Heart left ventricle (tissue), 16 donors: ENCODE results near the gene MYO1G. TPM values are rescaled to one million over a fixed set of nuclear protein-coding genes. Genes with fewer than 3 reads are reported as not detected.
A peak's percentile ranks its signal among the peaks of the same experiment; 100 is the strongest.

Experiments used
- ATAC-seq, 4 donors: fragments of 200-7000 bp; cut with Tn5 transposase; one replicate each; pipeline ENCODE4 v1.9.1; 2020 to 2022; ENCODE audit warnings: moderate library complexity in 4 of 4, mild to moderate bottlenecking in 3 of 4, moderate number of reproducible peaks in 1 of 4
- DNase-seq, 5 donors: peaks; one replicate each; pipeline ENCODE4 v3.0.0-alpha.2; 2020
- H3K27ac ChIP-seq, 12 donors: fragments of 200-600 bp; sonication (generic) in 4 of 12; one replicate each; pipeline versions ENCODE4 v1.5.0 to v1.8.0; 2016 to 2022; ENCODE audit warnings: mild to moderate bottlenecking in 2 of 12
- H3K27me3 ChIP-seq, 9 donors: fragments of 200-600 bp; sonication (generic) in 2 of 9; one replicate each; pipeline versions ENCODE4 v1.5.1 to v1.8.0; 2016 to 2022; ENCODE audit warnings: mild to moderate bottlenecking in 3 of 9
- H3K36me3 ChIP-seq, 9 donors: fragments of 200-600 bp; sonication (generic) in 2 of 9; one replicate each; pipeline versions ENCODE4 v1.5.0 to v1.8.0; 2018 to 2022; ENCODE audit warnings: mild to moderate bottlenecking in 2 of 9
- H3K4me1 ChIP-seq, 12 donors: fragments of 200-600 bp; sonication (generic) in 4 of 12; one replicate each; pipeline versions ENCODE4 v1.5.0 to v1.8.0; 2016 to 2022; ENCODE audit warnings: mild to moderate bottlenecking in 3 of 12
- H3K4me3 ChIP-seq, 12 donors: fragments of 200-600 bp; sonication (generic) in 4 of 12; one replicate each; pipeline versions ENCODE4 v1.5.0 to v1.8.0; 2017 to 2022; ENCODE audit warnings: mild to moderate bottlenecking in 9 of 12, moderate library complexity in 4 of 12
- H3K9me3 ChIP-seq, 12 donors: fragments of 200-600 bp; sonication (generic) in 4 of 12; one replicate each; pipeline versions ENCODE4 v1.5.0 to v1.8.0; 2016 to 2022; ENCODE audit warnings: mild to moderate bottlenecking in 1 of 12
- CTCF ChIP-seq, 12 donors: fragments of 200-600 bp; sonication (generic) in 4 of 12; IDR thresholded peaks; one replicate each; pipeline versions ENCODE4 v1.5.0 to v1.8.0; 2018 to 2022; ENCODE audit warnings: antibody characterized with exemption in 12 of 12, mild to moderate bottlenecking in 5 of 12
- POLR2A ChIP-seq, 2 donors: fragments of 450-650 bp; IDR thresholded peaks; one replicate each; pipeline ENCODE4 v1.6.1; 2017; ENCODE audit warnings: antibody characterized with exemption in 2 of 2, mild to moderate bottlenecking in 2 of 2, moderate library complexity in 2 of 2
- WGBS, 4 donors: extraction: QIAGEN DNeasy Blood & Tissue Kit in 2 of 4; methylation state at CpG; one replicate each; pipeline versions ENCODE4 v1.1.5 to v1.1.7; 2013 to 2018; 5-methylcytosine and 5-hydroxymethylcytosine counted together
- intact Hi-C, 10 donors: fragments of 100-400 bp; cut with DNase I; formaldehyde crosslinking; loops; one replicate each; pipeline versions ENCODE4 v1.11.1 to v1.14.2; 2022
- polyA plus RNA-seq, 2 donors: library from polyadenylated mRNA; stranded (reverse); fragments of 200-250 nt; gene quantifications; one replicate each; pipeline ENCODE4 v1.2.3, GENCODE V29; 2013
- total RNA-seq, 9 donors: library from RNA; depleted of rRNA in 2 of 9; stranded (reverse); fragments of >200 nt in 2 of 9; fragmentation: NEBNext Ultra II Directional in 3 of 9; extraction: Animal tissue kit (Norgen Biotek cat#: 25700) in 3 of 9; gene quantifications; one replicate each; pipeline versions ENCODE4 v1.1.0 to v1.2.4, GENCODE V29; 2016 to 2023
- donor health status: ischemic (EF 13 %, LVEDD 7.1; RV severe dilation, severe dysfunction).
- donor health status: healthy with polysubstance abuse.
- donor health status: DM: no; HTN: yes; CAD: no.
- donor health status: DM: no; HTN: no; CAD: no.
- donor health status: ischemic (EF 25% LVEDD 6.9; RV normal size, moderate dysfunction).
- donor health status: ischemic (EF 25% LVEDD 5.7; RV mildly dilated, moderate dysfunction).
- donor health status: healthy.
- donor health status: DM: yes; HTN: yes; CAD: no.
- donor health status: ischemic (EF 35%, LVEDD 5.7; RV mildly dilated, moderate dysfunction).
- donor health status: nonischemic (EF 11% LVEDD 7.7; RV severe dilation, severe dysfunction).
- donor health status: DM: yes; HTN: yes; CAD: no.
- donor health status: PGD.
- donor health status: ischemic (EF 29% LVEDD 5.4; RV normal size, mild dysfunction).
- donor health status: nonischemic (EF 23%, LVEDD 6.1; RV moderate dilation, normal function).

MYO1G gene
- total and polyA plus RNA-seq, 11 donors: 0.13 to 19.0 (median 0.79) TPM

GRCh38 chr7:44988701-44989100, 9.9 kb upstream of the MYO1G start:
- no peak for ATAC-seq
- no peak for DNase-seq
- H3K4me1 ChIP-seq: peaks cover 0 to 48% (median 24%) of the 10 kb centered on the region in 12 donors
- no peak overlapping the region for H3K4me3 ChIP-seq
- H3K9me3 ChIP-seq: no peaks in the 10 kb centered on the region
- no peaks in the 10 kb centered on the region for H3K27me3 ChIP-seq
- H3K36me3 ChIP-seq: peaks cover 0 to 22% (median 16%) of the 10 kb centered on the region in 9 donors
- 86 to 89% (median 87%) methylated on average over 4 of the region's 4 CpGs for WGBS, 4 donors
- no peak for TF ChIP-seq CTCF (IDR thresholded peaks at IDR 0.05)
- no peak for TF ChIP-seq POLR2A (IDR thresholded peaks at IDR 0.05)
- intact Hi-C loops: loop anchor here in 3 of 10 donors (5.0 to 10.0 kb wide), 3 partner anchors 104 to 404 kb away; partner anchors contain the start of genes PURB (in 2 of the 3), TBRG4 (in 2 of the 3) and TMED4 (in 1 of the 3)
- no peak overlapping the region for H3K27ac ChIP-seq

- Histone ChIP-seq H3K4me1 (peaks cover 0 to 49% (median 24%) of the 10 kb centered on the region in 12 donors), H3K4me3 (no peak overlapping the region), H3K36me3 (peaks cover 0 to 29% (median 23%) of the 10 kb centered on the region in 9 donors), H3K27ac (peak overlapping the region in 1 of 12 donors; percentile 92), H3K27me3 (no peaks in the 10 kb centered on the region), H3K9me3 (no peaks in the 10 kb centered on the region)
- no peak for DNase-seq
- no peak for ATAC-seq
- intact Hi-C loops: loop anchor here in 3 of 10 donors (5.0 to 10.0 kb wide), 3 partner anchors 103 to 403 kb away; partner anchors contain the start of genes PURB (in 2 of the 3), TBRG4 (in 2 of the 3) and TMED4 (in 1 of the 3)
- TF ChIP-seq POLR2A (IDR thresholded peaks at IDR 0.05) (no peak), CTCF (IDR thresholded peaks at IDR 0.05) (no peak)
- 82 to 85% (median 84%) methylated on average over 10 of the region's 10 CpGs for WGBS, 4 donors
Measured at GRCh38 chr7:44987996-44988395, 9.2 kb upstream of the MYO1G start.

- WGBS, 4 donors: 92 to 95% (median 93%) methylated on average over 7 of the region's 7 CpGs
- ATAC-seq: no peak
Measured at GRCh38 chr7:44987457-44987856, 8.6 kb upstream of the MYO1G start.

More at GRCh38 chr7:44987457-44987856, 8.6 kb upstream of the MYO1G start:
- TF ChIP-seq POLR2A (IDR thresholded peaks at IDR 0.05) (no peak), CTCF (IDR thresholded peaks at IDR 0.05) (no peak)
- Histone ChIP-seq H3K36me3 (peaks cover 0 to 34% (median 29%) of the 10 kb centered on the region in 9 donors), H3K27ac (peak overlapping the region in 11 of 12 donors; percentile 92 to 98 (median 96)), H3K27me3 (no peaks in the 10 kb centered on the region), H3K4me3 (peak overlapping the region in 7 of 12 donors; percentile 56 to 74 (median 64)), H3K4me1 (peaks cover 0 to 49% (median 24%) of the 10 kb centered on the region in 12 donors), H3K9me3 (no peaks in the 10 kb centered on the region)
- DNase-seq: no peak
- intact Hi-C loops: loop anchor here in 3 of 10 donors (5.0 to 10.0 kb wide), 3 partner anchors 103 to 403 kb away; partner anchors contain the start of genes PURB (in 2 of the 3), TBRG4 (in 2 of the 3) and TMED4 (in 1 of the 3)
